Measurements from ENCODE around the gene PPP1R1B. TPM values are rescaled to one million over a fixed set of nuclear protein-coding genes. Genes with fewer than 3 reads are reported as not detected.

The PPP1R1B gene
- total and polyA plus RNA-seq, 2 donors from 2014 or later: 22.9 to 31.1 TPM

DNA sequence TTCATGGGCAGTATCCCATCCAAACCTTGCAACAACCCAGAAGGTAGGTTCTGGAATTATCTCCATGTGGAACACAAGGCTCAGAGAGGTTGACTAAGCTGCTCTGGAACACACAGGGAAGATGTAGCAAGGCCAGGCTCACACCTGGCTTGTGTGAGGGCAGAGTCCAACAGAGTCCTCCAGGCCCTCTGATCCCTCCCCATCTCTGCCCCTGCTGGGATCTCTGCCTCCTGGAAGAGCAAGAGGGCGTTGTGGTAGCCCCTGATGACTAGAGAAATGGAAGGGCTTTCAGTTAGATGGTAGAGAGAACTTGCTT is 7.0 kb upstream of the PPP1R1B start:
- TF ChIP-seq, protein P1, sequence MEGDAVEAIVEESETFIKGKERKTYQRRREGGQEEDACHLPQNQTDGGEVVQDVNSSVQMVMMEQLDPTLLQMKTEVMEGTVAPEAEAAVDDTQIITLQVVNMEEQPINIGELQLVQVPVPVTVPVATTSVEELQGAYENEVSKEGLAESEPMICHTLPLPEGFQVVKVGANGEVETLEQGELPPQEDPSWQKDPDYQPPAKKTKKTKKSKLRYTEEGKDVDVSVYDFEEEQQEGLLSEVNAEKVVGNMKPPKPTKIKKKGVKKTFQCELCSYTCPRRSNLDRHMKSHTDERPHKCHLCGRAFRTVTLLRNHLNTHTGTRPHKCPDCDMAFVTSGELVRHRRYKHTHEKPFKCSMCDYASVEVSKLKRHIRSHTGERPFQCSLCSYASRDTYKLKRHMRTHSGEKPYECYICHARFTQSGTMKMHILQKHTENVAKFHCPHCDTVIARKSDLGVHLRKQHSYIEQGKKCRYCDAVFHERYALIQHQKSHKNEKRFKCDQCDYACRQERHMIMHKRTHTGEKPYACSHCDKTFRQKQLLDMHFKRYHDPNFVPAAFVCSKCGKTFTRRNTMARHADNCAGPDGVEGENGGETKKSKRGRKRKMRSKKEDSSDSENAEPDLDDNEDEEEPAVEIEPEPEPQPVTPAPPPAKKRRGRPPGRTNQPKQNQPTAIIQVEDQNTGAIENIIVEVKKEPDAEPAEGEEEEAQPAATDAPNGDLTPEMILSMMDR (IDR thresholded peaks at IDR 0.05; ENCODE audit: borderline replicate concordance, extremely low read depth, insufficient read depth): no peak
- Histone ChIP-seq H3K36me3 (ENCODE audit: control insufficient read depth in 2 of 3, insufficient read depth in 3 of 3, low read length in 3 of 3) (no peaks in the 10 kb centered on the region), H3K9ac (ENCODE audit: low read length in 3 of 3) (no peak overlapping the region), H3K4me3 (ENCODE audit: low read length in 3 of 3) (no peak overlapping the region), H3K9me3 (ENCODE audit: control insufficient read depth in 2 of 3, insufficient read depth in 1 of 3, low read length in 3 of 3) (no peaks in the 10 kb centered on the region), H3K27me3 (ENCODE audit: control insufficient read depth, insufficient read depth, low read length) (peaks cover 2% of the 10 kb centered on the region), H3K27ac (ENCODE audit: low read depth in 2 of 2, low read length in 2 of 2) (no peak overlapping the region), H3K4me1 (ENCODE audit: control insufficient read depth in 2 of 3, insufficient read depth in 2 of 3, low read depth in 1 of 3, low read length in 3 of 3) (peaks cover 0 to 8% (median 3%) of the 10 kb centered on the region in 3 donors)
- intact Hi-C loops (cut with DNase I): loop anchor here (10.0 kb wide), 1 partner anchor 75 kb away; no protein-coding TSS in a partner anchor
- DNase-seq (no peak), FAIRE-seq (no peak)

DNA sequence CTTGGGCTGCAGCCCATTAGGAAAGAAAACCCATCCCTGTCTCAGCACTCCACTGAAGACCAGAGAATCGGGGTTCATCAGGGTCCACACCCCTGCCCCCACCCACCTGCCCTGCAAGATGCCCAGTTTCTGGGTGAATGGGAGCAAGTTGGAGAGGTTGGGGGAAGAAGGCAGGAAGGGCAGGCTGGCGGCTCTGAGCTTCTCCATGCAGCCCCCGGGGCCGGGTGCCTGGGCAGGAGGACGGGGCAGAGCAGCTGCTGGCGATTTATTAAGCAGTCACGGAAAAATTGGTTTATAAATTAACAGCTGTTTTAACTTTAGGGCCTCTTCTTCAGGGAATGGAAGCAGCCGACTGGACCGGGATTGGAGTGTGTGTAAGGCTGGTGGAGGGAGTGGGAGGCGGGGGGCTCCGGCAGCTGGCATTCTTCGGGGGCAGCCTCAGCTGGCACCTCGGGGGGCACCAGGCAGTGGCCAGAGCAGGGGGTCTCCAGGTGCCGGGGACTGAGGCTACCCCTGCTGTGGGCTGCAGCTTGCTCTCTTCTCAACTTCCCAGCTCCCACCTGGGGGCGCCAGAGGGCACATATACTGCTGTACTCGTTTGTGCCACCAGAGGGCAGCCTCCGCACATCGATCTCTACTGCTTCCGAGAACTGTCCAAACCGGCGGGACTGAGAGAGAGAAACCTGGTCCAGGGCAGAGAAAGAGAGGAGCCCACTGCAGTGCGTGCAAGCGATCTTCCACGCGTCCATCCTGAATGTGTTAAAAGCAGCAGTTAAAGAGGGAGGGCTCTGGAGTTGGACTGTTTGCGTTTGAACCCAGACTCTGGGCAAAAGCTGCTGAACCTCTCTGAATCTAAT is 5.0 kb upstream of the PPP1R1B start:
- DNase-seq (peak; percentile 91 to 94 (median 93)), FAIRE-seq (peak; percentile 39)
- Histone ChIP-seq H3K9me3 (ENCODE audit: control insufficient read depth in 2 of 3, insufficient read depth in 1 of 3, low read length in 3 of 3) (no peaks in the 10 kb centered on the region), H3K27ac (ENCODE audit: low read depth in 2 of 2, low read length in 2 of 2) (no peak overlapping the region), H3K36me3 (ENCODE audit: control insufficient read depth in 2 of 3, insufficient read depth in 3 of 3, low read length in 3 of 3) (no peaks in the 10 kb centered on the region), H3K4me1 (ENCODE audit: control insufficient read depth in 2 of 3, insufficient read depth in 2 of 3, low read depth in 1 of 3, low read length in 3 of 3) (peaks cover 0 to 9% (median 3%) of the 10 kb centered on the region in 3 donors), H3K27me3 (ENCODE audit: control insufficient read depth, insufficient read depth, low read length) (peaks cover 4% of the 10 kb centered on the region), H3K9ac (ENCODE audit: low read length in 3 of 3) (no peak overlapping the region), H3K4me3 (ENCODE audit: low read length in 3 of 3) (no peak overlapping the region)
- TF ChIP-seq, protein P1 (IDR thresholded peaks at IDR 0.05; ENCODE audit: borderline replicate concordance, extremely low read depth, insufficient read depth): peak; percentile 100
- intact Hi-C loops (cut with DNase I): loop anchor here (10.0 kb wide), 1 partner anchor 77 kb away; no protein-coding TSS in a partner anchor

DNA sequence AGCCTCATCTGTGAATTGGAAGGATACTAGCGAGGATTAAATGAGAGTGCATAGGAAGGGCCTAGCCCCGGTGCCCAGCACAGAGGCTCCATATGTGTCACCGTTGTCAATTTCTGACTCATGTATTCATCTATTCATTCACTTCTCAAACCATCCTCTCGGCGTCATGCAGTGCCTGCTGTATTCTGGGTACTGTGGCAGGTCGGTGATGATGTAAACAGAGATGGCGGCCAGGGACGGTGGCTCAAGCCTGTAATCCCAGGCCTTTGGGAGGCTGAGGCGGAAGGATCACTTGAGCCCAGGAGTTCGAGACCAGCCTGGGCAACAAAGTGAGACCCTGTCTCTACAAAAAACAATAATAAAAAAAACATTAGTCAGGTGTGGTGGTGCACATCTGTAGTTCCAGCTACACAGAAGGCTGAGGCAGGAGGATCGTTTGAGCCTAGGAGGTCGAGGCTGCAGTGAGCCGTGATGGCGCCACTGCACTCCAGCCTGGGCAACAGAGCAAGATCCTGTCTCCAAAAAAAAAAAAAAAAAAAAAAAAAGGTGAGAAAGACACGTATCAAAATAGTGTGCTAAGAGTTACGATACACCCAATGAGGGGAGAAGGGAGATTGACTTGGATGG is 4.3 kb upstream of the PPP1R1B start:
- Histone ChIP-seq H3K27me3 (ENCODE audit: control insufficient read depth, insufficient read depth, low read length) (peaks cover 2% of the 10 kb centered on the region), H3K9ac (ENCODE audit: low read length in 3 of 3) (no peak overlapping the region), H3K27ac (ENCODE audit: low read depth in 2 of 2, low read length in 2 of 2) (no peak overlapping the region), H3K9me3 (ENCODE audit: control insufficient read depth in 2 of 3, insufficient read depth in 1 of 3, low read length in 3 of 3) (no peaks in the 10 kb centered on the region), H3K4me1 (ENCODE audit: control insufficient read depth in 2 of 3, insufficient read depth in 2 of 3, low read depth in 1 of 3, low read length in 3 of 3) (peaks cover 0 to 11% (median 3%) of the 10 kb centered on the region in 3 donors), H3K4me3 (ENCODE audit: low read length in 3 of 3) (no peak overlapping the region), H3K36me3 (ENCODE audit: control insufficient read depth in 2 of 3, insufficient read depth in 3 of 3, low read length in 3 of 3) (no peaks in the 10 kb centered on the region)
- intact Hi-C loops (cut with DNase I): loop anchor here (10.0 kb wide), 1 partner anchor 78 kb away; no protein-coding TSS in a partner anchor
- TF ChIP-seq, protein P1 (IDR thresholded peaks at IDR 0.05; ENCODE audit: borderline replicate concordance, extremely low read depth, insufficient read depth): no peak
- DNase-seq (no peak), FAIRE-seq (no peak)
